ENCODE data around the gene POLR3G.

POLR3G gene

GRCh38 chr5:90495146-90495545 is 20.5 kb downstream of the POLR3G start:
- no peak for TF ChIP-seq Cebpa-rat (IDR thresholded peaks at IDR 0.05)
- H3K4me3 ChIP-seq, result no peak overlapping the region
- H3K9ac ChIP-seq, result no peak overlapping the region
- no peak overlapping the region for H3K4me2 ChIP-seq
- H3K9me3 ChIP-seq, result peaks cover 13% of the 10 kb centered on the region
- no peaks in the 10 kb centered on the region for H3K27me3 ChIP-seq
- no peaks in the 10 kb centered on the region for H3K4me1 ChIP-seq
- no peaks in the 10 kb centered on the region for H4K20me1 ChIP-seq
- H3K36me3 ChIP-seq, result peaks cover 31% of the 10 kb centered on the region; the same call in 1 of the 2 replicates
- no peak overlapping the region for H3K27ac ChIP-seq

- Histone ChIP-seq H4K20me1 (no peaks in the 10 kb centered on the region), H3K27me3 (no peaks in the 10 kb centered on the region), H3K9me3 (no peaks in the 10 kb centered on the region), H3K36me3 (peaks cover 4% of the 10 kb centered on the region; the same call in 1 of the 2 replicates), H3K9ac (no peak overlapping the region), H3K4me3 (no peak overlapping the region), H3K4me1 (peaks cover 8% of the 10 kb centered on the region), H3K4me2 (no peak overlapping the region), H3K27ac (no peak overlapping the region)
- no peak for TF ChIP-seq Cebpa-rat (IDR thresholded peaks at IDR 0.05)
Observed at GRCh38 chr5:90503596-90503995, 28.9 kb downstream of the POLR3G start.

GRCh38 chr5:90504743-90505142 is 30.1 kb downstream of the POLR3G start:
- no peak overlapping the region for H3K9ac ChIP-seq
- H3K4me2 ChIP-seq, result no peak overlapping the region
- H3K27ac ChIP-seq, result no peak overlapping the region
- H3K9me3 ChIP-seq, result no peaks in the 10 kb centered on the region
- no peak for TF ChIP-seq Cebpa-rat (IDR thresholded peaks at IDR 0.05)
- no peak overlapping the region for H3K4me3 ChIP-seq
- peaks cover 11% of the 10 kb centered on the region for H3K4me1 ChIP-seq
- peaks cover 8% of the 10 kb centered on the region; the same call in 1 of the 2 replicates for H3K36me3 ChIP-seq
- H3K27me3 ChIP-seq, result no peaks in the 10 kb centered on the region
- H4K20me1 ChIP-seq, result no peaks in the 10 kb centered on the region

- Histone ChIP-seq H3K9me3 (no peaks in the 10 kb centered on the region), H3K9ac (no peak overlapping the region), H3K27me3 (no peaks in the 10 kb centered on the region), H3K4me1 (peaks cover 11% of the 10 kb centered on the region), H3K4me2 (no peak overlapping the region), H4K20me1 (no peaks in the 10 kb centered on the region), H3K27ac (no peak overlapping the region), H3K4me3 (no peak overlapping the region), H3K36me3 (peaks cover 10% of the 10 kb centered on the region; the same call in 1 of the 2 replicates)
- no peak for TF ChIP-seq Cebpa-rat (IDR thresholded peaks at IDR 0.05)
Observed at GRCh38 chr5:90506221-90506620, 31.6 kb downstream of the POLR3G start.

GRCh38 chr5:90510438-90510837 is 35.8 kb downstream of the POLR3G start:
- Histone ChIP-seq H3K4me1 (peaks cover 11% of the 10 kb centered on the region), H3K9ac (no peak overlapping the region), H3K27me3 (no peaks in the 10 kb centered on the region), H4K20me1 (no peaks in the 10 kb centered on the region), H3K9me3 (no peaks in the 10 kb centered on the region), H3K36me3 (peaks cover 16% of the 10 kb centered on the region), H3K4me3 (no peak overlapping the region), H3K27ac (no peak overlapping the region), H3K4me2 (no peak overlapping the region)
- no peak for TF ChIP-seq Cebpa-rat (IDR thresholded peaks at IDR 0.05)

GRCh38 chr5:90514520-90514919 is 39.9 kb downstream of the POLR3G start:
- Histone ChIP-seq H3K27ac (no peak overlapping the region), H3K4me3 (no peak overlapping the region), H3K4me1 (peaks cover 15% of the 10 kb centered on the region), H4K20me1 (no peaks in the 10 kb centered on the region), H3K9ac (no peak overlapping the region), H3K9me3 (no peaks in the 10 kb centered on the region), H3K27me3 (no peaks in the 10 kb centered on the region), H3K36me3 (peaks cover 18% of the 10 kb centered on the region), H3K4me2 (no peak overlapping the region)
- no peak for TF ChIP-seq Cebpa-rat (IDR thresholded peaks at IDR 0.05)

GRCh38 chr5:90518661-90519060 is 44.0 kb downstream of the POLR3G start:
- Histone ChIP-seq H3K27me3 (no peaks in the 10 kb centered on the region), H3K36me3 (peaks cover 48% of the 10 kb centered on the region), H3K4me1 (peaks cover 15% of the 10 kb centered on the region), H4K20me1 (no peaks in the 10 kb centered on the region), H3K27ac (no peak overlapping the region; the same call in 1 of the 2 replicates), H3K9me3 (no peaks in the 10 kb centered on the region), H3K4me3 (no peak overlapping the region), H3K9ac (no peak overlapping the region), H3K4me2 (peak overlapping the region; percentile 28)
- TF ChIP-seq Cebpa-rat (IDR thresholded peaks at IDR 0.05), result no peak

- no peak for TF ChIP-seq Cebpa-rat (IDR thresholded peaks at IDR 0.05)
- H3K4me3 ChIP-seq, result no peak overlapping the region
- H3K9me3 ChIP-seq, result no peaks in the 10 kb centered on the region
- H3K27me3 ChIP-seq, result no peaks in the 10 kb centered on the region
- no peaks in the 10 kb centered on the region for H4K20me1 ChIP-seq
- peaks cover 52% of the 10 kb centered on the region for H3K36me3 ChIP-seq
- no peak overlapping the region for H3K9ac ChIP-seq
- H3K4me2 ChIP-seq, result peak overlapping the region; percentile 28
- no peak overlapping the region; the same call in 1 of the 2 replicates for H3K27ac ChIP-seq
- peaks cover 15% of the 10 kb centered on the region for H3K4me1 ChIP-seq
Observed at GRCh38 chr5:90519081-90519480, 44.4 kb downstream of the POLR3G start.

- Histone ChIP-seq H3K27me3 (no peaks in the 10 kb centered on the region), H3K9ac (peak overlapping the region; percentile 83), H3K4me3 (peak overlapping the region; percentile 84), H3K36me3 (peaks cover 17% of the 10 kb centered on the region), H3K9me3 (no peaks in the 10 kb centered on the region), H3K27ac (peak overlapping the region; percentile 81), H4K20me1 (peaks cover 35% of the 10 kb centered on the region; the same call in 1 of the 2 replicates), H3K4me2 (peak overlapping the region; percentile 84), H3K4me1 (peaks cover 22% of the 10 kb centered on the region)
- TF ChIP-seq Cebpa-rat (IDR thresholded peaks at IDR 0.05), result no peak
Observed at GRCh38 chr5:90528601-90529193, 54.0 kb downstream of the POLR3G start.

- H3K36me3 ChIP-seq, result peaks cover 11% of the 10 kb centered on the region
- peak within 1 kb of the TSS; percentile 84 for H3K4me3 ChIP-seq
- peaks cover 22% of the 10 kb centered on the region for H3K4me1 ChIP-seq
- H3K4me2 ChIP-seq, result peak within 1 kb of the TSS; percentile 84
- H3K27ac ChIP-seq, result peak within 1 kb of the TSS; percentile 81
- TF ChIP-seq Cebpa-rat (IDR thresholded peaks at IDR 0.05), result no peak
- no peaks in the 10 kb centered on the region for H3K9me3 ChIP-seq
- H4K20me1 ChIP-seq, result peaks cover 35% of the 10 kb centered on the region; the same call in 1 of the 2 replicates
- H3K27me3 ChIP-seq, result no peaks in the 10 kb centered on the region
- H3K9ac ChIP-seq, result peak within 1 kb of the TSS; percentile 83
Observed at GRCh38 chr5:90529194-90529938, 54.7 kb downstream of the POLR3G start, which contains the start of gene LYSMD3. TSS of gene LYSMD3 (minus strand) at chr5:90529584. CDS start at chr5:90525289, 4,295 bp downstream.
